ENCODE results near the gene SOX1. TPM values are rescaled to one million over a fixed set of nuclear protein-coding genes. Genes with fewer than 3 reads are reported as not detected.

SOX1 gene
- total and polyA plus RNA-seq, 9 of the 15 experiments (the other 6 are each of a cell fraction or from before 2014, with no cell fraction given): not detected

DNA sequence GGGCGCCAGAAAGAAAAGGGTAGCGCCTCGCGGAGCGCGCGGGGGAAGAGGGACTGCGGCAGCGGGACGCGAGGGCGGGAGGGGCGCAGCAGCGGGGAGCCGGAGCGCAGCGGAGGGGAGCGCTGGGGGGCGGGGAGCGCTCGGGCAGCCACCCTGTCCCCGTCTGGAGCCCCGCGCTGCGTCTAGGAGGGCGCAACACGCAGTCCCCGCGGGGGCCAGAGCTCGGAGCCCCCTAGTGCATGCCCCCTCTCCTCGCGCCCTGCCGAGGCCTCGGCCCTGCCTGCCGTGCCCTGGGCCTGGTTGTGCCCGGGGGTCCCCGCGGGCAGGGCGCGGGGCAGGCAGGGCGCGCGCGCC lies 37.9 kb downstream of the SOX1 start:
- peaks cover 3 to 28% of the 10 kb centered on the region in 2 experiments; a peak in 3 of 5 replicates for H3K27me3 ChIP-seq (ENCODE audit: control insufficient read depth in 2 of 2, insufficient read depth in 2 of 2, low read length in 2 of 2)
- no peaks in the 10 kb centered on the region for H3K4me1 ChIP-seq (replicated peaks in 1 of 2; ENCODE audit: control insufficient read depth in 2 of 2, insufficient read depth in 2 of 2, low read length in 2 of 2)
- H4K20me1 ChIP-seq (replicated peaks; ENCODE audit: control insufficient read depth, insufficient read depth, low read length): no peaks in the 10 kb centered on the region
- H3K4me2 ChIP-seq (ENCODE audit: insufficient read depth, low read length): no peak overlapping the region
- no peaks in the 10 kb centered on the region for H3K36me3 ChIP-seq (ENCODE audit: control insufficient read depth, insufficient read depth, low read length)
- FAIRE-seq (no peak), ATAC-seq (no peak), DNase-seq (ENCODE audit: extremely low read depth in 1 of 4, low spot score in 3 of 4) (no peak)
- CTCF ChIA-PET (ENCODE audit: low intra/inter-chr PET ratio): no interaction called here
- no peaks in the 10 kb centered on the region for H3K9me3 ChIP-seq (replicated peaks; ENCODE audit: control insufficient read depth, insufficient read depth, low read depth, low read length)
- WGBS (ENCODE audit: insufficient coverage, low coverage, missing lambda C conversion rate): 7% methylated on average over 17 of the region's 44 CpGs
- no TSS peak for BruUV-seq (replicated peaks)
- no peak overlapping the region for H3K4me3 ChIP-seq
- no peak overlapping the region for H3K27ac ChIP-seq (ENCODE audit: extremely low read depth, low read depth, low read length)
- H2AFZ ChIP-seq (ENCODE audit: low read depth, low read length): no peak overlapping the region
- in situ Hi-C loops (cut with MboI): no loop called here
- H3K79me2 ChIP-seq (ENCODE audit: control insufficient read depth, insufficient read depth, low read length): no peaks in the 10 kb centered on the region
- POLR2A ChIA-PET: no interaction called here
- H3K9ac ChIP-seq (ENCODE audit: insufficient read depth in 1 of 2, low read depth in 2 of 2, low read length in 2 of 2): no peak overlapping the region
- intact Hi-C loops (cut with micrococcal nuclease): no loop called here
- H3K9me1 ChIP-seq (ENCODE audit: control insufficient read depth, insufficient read depth, low read length): no peaks in the 10 kb centered on the region
- no peak for TF ChIP-seq NELFE (IDR thresholded peaks at IDR 0.05; ENCODE audit: insufficient read depth, insufficient read length)
- TF ChIP-seq, protein P1, sequence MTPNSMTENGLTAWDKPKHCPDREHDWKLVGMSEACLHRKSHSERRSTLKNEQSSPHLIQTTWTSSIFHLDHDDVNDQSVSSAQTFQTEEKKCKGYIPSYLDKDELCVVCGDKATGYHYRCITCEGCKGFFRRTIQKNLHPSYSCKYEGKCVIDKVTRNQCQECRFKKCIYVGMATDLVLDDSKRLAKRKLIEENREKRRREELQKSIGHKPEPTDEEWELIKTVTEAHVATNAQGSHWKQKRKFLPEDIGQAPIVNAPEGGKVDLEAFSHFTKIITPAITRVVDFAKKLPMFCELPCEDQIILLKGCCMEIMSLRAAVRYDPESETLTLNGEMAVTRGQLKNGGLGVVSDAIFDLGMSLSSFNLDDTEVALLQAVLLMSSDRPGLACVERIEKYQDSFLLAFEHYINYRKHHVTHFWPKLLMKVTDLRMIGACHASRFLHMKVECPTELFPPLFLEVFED (CRISPR knock-in tag; conservative IDR thresholded peaks at IDR 0.05): no peak
- TF ChIP-seq CAMTA2 (CRISPR knock-in tag; conservative IDR thresholded peaks at IDR 0.05): no peak
- no peak for TF ChIP-seq CREBBP (IDR thresholded peaks at IDR 0.05; ENCODE audit: low read depth, low read length)
- TF ChIP-seq ESRRA (IDR thresholded peaks at IDR 0.05; ENCODE audit: borderline replicate concordance, low read depth): no peak
- TF ChIP-seq, protein P2, sequence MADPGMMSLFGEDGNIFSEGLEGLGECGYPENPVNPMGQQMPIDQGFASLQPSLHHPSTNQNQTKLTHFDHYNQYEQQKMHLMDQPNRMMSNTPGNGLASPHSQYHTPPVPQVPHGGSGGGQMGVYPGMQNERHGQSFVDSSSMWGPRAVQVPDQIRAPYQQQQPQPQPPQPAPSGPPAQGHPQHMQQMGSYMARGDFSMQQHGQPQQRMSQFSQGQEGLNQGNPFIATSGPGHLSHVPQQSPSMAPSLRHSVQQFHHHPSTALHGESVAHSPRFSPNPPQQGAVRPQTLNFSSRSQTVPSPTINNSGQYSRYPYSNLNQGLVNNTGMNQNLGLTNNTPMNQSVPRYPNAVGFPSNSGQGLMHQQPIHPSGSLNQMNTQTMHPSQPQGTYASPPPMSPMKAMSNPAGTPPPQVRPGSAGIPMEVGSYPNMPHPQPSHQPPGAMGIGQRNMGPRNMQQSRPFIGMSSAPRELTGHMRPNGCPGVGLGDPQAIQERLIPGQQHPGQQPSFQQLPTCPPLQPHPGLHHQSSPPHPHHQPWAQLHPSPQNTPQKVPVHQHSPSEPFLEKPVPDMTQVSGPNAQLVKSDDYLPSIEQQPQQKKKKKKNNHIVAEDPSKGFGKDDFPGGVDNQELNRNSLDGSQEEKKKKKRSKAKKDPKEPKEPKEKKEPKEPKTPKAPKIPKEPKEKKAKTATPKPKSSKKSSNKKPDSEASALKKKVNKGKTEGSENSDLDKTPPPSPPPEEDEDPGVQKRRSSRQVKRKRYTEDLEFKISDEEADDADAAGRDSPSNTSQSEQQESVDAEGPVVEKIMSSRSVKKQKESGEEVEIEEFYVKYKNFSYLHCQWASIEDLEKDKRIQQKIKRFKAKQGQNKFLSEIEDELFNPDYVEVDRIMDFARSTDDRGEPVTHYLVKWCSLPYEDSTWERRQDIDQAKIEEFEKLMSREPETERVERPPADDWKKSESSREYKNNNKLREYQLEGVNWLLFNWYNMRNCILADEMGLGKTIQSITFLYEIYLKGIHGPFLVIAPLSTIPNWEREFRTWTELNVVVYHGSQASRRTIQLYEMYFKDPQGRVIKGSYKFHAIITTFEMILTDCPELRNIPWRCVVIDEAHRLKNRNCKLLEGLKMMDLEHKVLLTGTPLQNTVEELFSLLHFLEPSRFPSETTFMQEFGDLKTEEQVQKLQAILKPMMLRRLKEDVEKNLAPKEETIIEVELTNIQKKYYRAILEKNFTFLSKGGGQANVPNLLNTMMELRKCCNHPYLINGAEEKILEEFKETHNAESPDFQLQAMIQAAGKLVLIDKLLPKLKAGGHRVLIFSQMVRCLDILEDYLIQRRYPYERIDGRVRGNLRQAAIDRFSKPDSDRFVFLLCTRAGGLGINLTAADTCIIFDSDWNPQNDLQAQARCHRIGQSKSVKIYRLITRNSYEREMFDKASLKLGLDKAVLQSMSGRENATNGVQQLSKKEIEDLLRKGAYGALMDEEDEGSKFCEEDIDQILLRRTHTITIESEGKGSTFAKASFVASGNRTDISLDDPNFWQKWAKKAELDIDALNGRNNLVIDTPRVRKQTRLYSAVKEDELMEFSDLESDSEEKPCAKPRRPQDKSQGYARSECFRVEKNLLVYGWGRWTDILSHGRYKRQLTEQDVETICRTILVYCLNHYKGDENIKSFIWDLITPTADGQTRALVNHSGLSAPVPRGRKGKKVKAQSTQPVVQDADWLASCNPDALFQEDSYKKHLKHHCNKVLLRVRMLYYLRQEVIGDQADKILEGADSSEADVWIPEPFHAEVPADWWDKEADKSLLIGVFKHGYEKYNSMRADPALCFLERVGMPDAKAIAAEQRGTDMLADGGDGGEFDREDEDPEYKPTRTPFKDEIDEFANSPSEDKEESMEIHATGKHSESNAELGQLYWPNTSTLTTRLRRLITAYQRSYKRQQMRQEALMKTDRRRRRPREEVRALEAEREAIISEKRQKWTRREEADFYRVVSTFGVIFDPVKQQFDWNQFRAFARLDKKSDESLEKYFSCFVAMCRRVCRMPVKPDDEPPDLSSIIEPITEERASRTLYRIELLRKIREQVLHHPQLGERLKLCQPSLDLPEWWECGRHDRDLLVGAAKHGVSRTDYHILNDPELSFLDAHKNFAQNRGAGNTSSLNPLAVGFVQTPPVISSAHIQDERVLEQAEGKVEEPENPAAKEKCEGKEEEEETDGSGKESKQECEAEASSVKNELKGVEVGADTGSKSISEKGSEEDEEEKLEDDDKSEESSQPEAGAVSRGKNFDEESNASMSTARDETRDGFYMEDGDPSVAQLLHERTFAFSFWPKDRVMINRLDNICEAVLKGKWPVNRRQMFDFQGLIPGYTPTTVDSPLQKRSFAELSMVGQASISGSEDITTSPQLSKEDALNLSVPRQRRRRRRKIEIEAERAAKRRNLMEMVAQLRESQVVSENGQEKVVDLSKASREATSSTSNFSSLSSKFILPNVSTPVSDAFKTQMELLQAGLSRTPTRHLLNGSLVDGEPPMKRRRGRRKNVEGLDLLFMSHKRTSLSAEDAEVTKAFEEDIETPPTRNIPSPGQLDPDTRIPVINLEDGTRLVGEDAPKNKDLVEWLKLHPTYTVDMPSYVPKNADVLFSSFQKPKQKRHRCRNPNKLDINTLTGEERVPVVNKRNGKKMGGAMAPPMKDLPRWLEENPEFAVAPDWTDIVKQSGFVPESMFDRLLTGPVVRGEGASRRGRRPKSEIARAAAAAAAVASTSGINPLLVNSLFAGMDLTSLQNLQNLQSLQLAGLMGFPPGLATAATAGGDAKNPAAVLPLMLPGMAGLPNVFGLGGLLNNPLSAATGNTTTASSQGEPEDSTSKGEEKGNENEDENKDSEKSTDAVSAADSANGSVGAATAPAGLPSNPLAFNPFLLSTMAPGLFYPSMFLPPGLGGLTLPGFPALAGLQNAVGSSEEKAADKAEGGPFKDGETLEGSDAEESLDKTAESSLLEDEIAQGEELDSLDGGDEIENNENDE (IDR thresholded peaks at IDR 0.05; ENCODE audit: low read depth, low read length): no peak
- TF ChIP-seq KAT8 (IDR thresholded peaks at IDR 0.05; ENCODE audit: low read depth): no peak
- no peak for TF ChIP-seq RAD21 (CRISPR knock-in tag; conservative IDR thresholded peaks at IDR 0.05 in 1 of 2, IDR thresholded peaks at IDR 0.05 in 1 of 2)

All from K562 (cell line).